Measurements from ENCODE around the gene PNKD.

PNKD gene

GRCh38 chr2:218256612-218257350 is 13.5 kb upstream of the PNKD start:
- DNase-seq (ENCODE audit: low read depth) = no peak

GRCh38 chr2:218257390-218257981 is 12.8 kb upstream of the PNKD start:
- DNase-seq (ENCODE audit: low read depth) = peak; percentile 51

- DNase-seq (ENCODE audit: low read depth) = no peak
Measured at GRCh38 chr2:218259099-218259961, 11.0 kb upstream of the PNKD start.

- no peak for DNase-seq (ENCODE audit: low read depth)
Measured at GRCh38 chr2:218260166-218260565, 10.2 kb upstream of the PNKD start.

- no peak for DNase-seq (ENCODE audit: low read depth)
Measured at GRCh38 chr2:218260742-218261422, 9.4 kb upstream of the PNKD start, which contains the start of gene GPBAR1. Gene GPBAR1 (plus strand): TSS chr2:218261015. CDS start chr2:218262725, 1,710 bp downstream.

- DNase-seq (ENCODE audit: low read depth) = no peak
Measured at GRCh38 chr2:218261423-218262236, 8.7 kb upstream of the PNKD start.

- no peak for DNase-seq (ENCODE audit: low read depth)
Measured at GRCh38 chr2:218262237-218262600, 8.1 kb upstream of the PNKD start.

GRCh38 chr2:218262631-218263586 is 7.4 kb upstream of the PNKD start:
- DNase-seq (ENCODE audit: low read depth) = no peak

GRCh38 chr2:218263817-218264641 is 6.3 kb upstream of the PNKD start:
- DNase-seq (ENCODE audit: low read depth) = no peak

- no peak for DNase-seq (ENCODE audit: low read depth)
Measured at GRCh38 chr2:218264773-218265561, 5.4 kb upstream of the PNKD start.

GRCh38 chr2:218265626-218266025 is 4.7 kb upstream of the PNKD start:
- DNase-seq (ENCODE audit: low read depth) = no peak

- DNase-seq (ENCODE audit: low read depth) = no peak
Measured at GRCh38 chr2:218266316-218266979, 3.9 kb upstream of the PNKD start.

GRCh38 chr2:218267259-218267658 is 3.1 kb upstream of the PNKD start:
- no peak for DNase-seq (ENCODE audit: low read depth)

- no peak for DNase-seq (ENCODE audit: low read depth)
Measured at GRCh38 chr2:218270721-218271486, 585 bp downstream of the PNKD start.

GRCh38 chr2:218271487-218271797 is 1.1 kb downstream of the PNKD start:
- no peak for DNase-seq (ENCODE audit: low read depth)

GRCh38 chr2:218271865-218272530 is 1.7 kb downstream of the PNKD start:
- no peak for DNase-seq (ENCODE audit: low read depth)
